RCC 7860 (cell line): ENCODE data around the gene NOLC1.
A peak's percentile ranks its signal among the peaks of the same experiment; 100 is the strongest.
"Not testable (repeated sequence)": the region's sequence is repeated elsewhere in the genome, so short reads cannot be mapped to it uniquely, and the experiment has no call there.

Source experiments
- DNase-seq: peaks from one replicate; pipeline ENCODE4 v3.0.0-alpha.2; 2015; ENCODE audit warnings: low spot score
- FAIRE-seq: peaks from 2 replicates; lab custom pipeline; 2012; peaks lifted over from hg19 to GRCh38; lab: Jason Lieb, UNC

Gene NOLC1

DNA sequence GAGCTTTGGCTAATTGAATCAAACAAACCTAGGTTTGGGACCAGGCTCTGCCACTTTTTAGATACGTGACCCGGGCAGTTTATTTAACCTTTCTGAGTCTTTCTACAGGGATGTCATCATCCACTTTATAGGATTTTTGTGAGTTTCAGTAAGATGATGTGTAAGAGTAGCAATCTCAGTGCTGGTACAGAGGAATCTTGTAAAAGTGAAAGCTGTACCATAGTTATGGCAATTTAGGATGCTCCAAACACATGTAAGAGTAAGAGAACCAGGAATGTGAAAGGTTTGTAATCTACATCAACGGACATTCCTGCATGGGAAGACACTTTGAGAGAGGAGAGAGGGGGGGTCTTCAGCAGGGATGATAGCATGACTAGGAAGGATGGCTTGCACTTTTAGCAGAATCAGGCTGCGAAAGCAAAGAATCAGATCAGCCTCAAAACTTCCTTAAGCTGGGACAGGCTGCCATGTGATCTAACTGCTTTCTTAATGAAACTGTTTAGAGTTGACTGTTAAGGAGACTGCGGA, 968 bp downstream of the NOLC1 start:
- FAIRE-seq = no peak

DNA sequence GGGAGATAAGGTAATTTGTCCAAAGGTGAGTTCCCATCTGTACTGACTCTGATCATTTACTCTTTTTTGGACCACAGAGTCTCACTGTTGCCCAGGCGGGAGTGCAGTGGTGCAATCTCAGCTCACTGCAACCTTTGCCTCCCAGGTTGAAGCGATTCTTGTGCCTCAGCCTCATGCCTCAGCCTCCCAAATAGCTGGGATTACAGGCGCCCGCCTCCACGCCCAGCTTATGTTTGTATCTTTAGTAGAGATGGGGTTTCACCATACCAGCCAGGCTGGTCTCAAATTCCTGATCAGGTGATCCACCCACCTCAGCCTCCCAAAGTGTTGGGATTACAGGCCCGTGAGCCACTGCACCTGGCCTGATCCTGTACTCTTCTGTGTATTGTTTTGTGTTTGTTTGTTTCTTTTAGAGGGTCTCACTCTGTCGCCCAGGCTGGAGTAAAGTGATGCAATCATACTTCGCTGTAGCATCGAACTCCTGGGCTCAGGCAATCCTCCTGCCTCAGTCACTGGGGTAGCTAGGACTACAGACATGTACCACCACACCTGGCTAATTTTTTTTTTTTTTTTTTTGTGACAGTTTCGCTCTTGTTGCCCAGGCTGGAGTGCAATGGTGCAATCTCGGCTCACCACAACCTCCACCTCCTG, 2.4 kb downstream of the NOLC1 start:
- no peak for DNase-seq
- FAIRE-seq = no peak

More for the DNA sequence above, 968 bp downstream of the NOLC1 start:
- DNase-seq = no peak

DNA sequence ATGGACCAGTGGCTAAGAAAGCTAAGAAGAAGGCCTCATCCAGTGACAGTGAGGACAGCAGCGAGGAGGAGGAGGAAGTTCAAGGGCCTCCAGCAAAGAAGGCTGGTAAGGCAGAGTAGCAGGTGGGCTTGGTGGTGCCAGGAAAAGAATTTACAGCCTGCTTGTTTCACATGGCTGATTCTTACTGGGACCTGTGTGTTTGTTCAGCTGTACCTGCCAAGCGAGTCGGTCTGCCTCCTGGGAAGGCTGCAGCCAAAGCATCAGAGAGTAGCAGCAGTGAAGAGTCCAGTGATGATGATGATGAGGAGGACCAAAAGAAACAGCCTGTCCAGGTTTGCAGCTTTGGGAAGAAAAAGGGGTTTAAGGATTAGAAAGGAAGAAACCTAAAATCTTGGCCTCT, 5.0 kb downstream of the NOLC1 start:
- no peak for FAIRE-seq

DNA sequence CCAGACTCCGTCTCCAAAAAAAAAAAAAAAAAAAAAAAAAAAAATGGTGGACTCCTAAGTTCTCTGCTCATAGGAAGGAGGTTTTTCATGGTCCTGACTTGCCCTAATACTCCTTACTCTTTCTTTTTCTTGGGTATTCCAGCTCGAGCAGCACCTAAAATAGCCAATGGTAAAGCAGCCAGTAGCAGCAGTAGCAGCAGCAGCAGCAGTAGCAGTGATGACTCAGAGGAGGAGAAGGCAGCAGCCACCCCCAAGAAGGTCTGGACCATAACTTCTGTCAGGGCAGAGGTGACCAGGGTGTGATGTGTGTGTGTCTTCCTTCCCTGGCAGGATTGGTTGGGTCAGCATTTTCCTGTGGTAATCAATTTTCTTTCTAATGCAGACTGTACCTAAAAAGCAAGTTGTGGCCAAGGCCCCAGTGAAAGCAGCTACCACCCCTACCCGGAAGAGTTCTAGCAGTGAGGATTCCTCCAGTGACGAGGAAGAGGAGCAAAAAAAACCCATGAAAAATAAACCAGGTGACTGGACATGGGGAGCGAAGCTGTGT, 6.9 kb downstream of the NOLC1 start:
- FAIRE-seq (no peak), DNase-seq (peak; percentile 37)

More for the DNA sequence above, 5.0 kb downstream of the NOLC1 start:
- no peak for DNase-seq

DNA sequence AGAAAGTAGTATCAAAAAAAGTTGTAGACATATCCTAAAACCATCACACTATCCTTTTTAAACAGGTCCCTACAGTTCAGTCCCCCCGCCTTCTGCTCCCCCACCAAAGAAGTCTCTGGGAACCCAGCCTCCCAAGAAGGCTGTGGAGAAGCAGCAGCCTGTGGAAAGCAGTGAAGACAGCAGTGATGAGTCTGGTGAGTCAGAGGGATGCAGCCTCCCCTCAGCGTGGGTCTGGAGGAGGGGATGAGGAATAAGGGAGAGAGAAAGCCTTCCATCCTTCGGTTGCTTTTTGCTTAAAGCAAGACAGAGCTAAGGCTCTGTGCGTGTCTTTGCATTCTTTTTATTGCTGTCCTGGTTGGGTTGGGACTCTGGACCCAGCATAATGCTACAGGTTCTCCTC, 7.6 kb downstream of the NOLC1 start:
- DNase-seq = no peak
- FAIRE-seq = no peak

DNA sequence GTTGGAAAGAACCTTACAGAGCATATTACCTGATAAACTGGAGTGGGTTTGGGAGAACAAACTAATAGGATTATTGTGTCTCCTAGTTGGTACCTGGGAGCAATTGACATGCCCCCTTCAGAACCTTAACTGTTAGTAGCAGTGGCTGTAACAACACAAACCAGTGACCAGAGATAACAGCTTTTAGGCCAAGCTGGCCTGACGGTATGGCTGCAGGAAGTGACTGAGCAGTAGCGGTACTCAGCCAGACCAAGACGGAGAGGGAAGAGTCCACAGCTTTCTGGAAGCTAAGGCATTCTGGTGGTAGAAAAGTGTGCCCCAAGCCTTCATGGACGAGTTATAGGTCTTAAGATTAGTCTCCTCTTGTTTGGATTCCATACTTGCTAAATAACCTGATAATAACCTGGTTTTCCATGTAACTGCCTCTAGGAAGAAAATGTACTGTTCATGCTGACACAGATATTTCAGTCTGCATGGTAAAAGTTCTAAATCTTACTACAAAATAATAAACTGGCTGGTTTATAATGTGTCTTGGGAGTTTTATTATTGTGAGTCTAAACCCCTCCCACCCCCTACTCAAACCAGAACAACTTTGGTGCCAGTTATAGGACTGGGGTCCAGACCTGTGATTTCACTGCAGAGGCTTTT, 11.3 kb downstream of the NOLC1 start:
- DNase-seq (no peak), FAIRE-seq (no peak)

DNA sequence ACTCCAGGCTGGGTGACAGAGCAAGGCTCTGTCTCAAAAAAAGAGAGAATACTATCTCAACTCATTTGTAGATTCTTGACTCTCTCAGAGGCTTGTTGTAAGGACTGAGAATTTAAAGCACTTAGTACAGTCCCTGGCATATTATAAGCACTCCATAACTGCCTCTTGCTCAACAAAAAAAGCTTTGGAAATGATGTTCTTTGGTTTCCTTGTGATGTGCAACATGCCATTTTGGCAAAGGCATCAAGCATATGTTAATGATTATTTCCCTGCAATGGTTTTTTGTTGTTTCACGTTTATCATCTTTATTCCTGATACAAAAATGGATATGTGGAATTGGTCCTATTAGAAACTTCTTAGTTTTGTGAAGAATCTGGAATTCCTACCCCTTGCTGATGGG, 15.7 kb downstream of the NOLC1 start:
- FAIRE-seq (no peak), DNase-seq (no peak)

DNA sequence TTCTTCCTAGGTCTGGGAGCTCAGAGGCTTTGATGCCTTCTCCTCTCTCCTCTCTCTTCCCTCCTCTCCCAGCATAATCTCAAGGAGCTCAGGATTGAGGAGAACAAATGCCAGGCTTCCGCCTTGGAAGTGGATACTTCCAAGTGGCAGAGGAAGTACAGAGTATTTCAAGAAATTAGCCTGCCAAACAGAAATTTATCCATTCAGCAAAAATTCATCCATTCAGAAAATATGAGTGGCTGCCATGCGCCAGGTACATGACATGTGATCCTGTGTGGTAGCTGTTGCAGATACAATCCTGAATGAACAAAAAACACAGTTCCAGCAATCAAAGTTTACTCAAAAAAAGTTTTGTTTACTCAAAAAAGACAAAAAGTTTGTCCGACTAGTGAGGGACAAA, 18.4 kb downstream of the NOLC1 start:
- DNase-seq = no peak
- FAIRE-seq = no peak

DNA sequence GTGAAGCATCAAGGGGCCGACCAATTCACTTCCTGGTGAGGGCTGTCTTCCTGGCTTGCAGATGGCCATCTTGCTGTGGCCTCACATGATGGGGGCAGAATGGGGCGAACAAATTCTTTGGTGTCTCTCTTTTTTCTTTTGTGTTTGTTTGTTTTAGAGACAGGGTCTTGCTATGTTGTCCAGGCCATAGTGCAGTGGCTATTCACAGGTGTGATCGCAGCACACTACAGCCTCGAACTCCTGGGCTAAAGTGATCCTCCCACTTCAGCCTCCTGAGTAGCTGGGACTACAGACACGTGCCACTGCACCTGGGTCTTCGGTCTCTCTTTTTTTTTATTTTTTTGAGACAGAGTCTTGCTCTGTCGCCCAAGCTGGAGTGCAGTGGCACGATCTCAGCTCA, 20.1 kb downstream of the NOLC1 start:
- DNase-seq (no peak), FAIRE-seq (no peak)

DNA sequence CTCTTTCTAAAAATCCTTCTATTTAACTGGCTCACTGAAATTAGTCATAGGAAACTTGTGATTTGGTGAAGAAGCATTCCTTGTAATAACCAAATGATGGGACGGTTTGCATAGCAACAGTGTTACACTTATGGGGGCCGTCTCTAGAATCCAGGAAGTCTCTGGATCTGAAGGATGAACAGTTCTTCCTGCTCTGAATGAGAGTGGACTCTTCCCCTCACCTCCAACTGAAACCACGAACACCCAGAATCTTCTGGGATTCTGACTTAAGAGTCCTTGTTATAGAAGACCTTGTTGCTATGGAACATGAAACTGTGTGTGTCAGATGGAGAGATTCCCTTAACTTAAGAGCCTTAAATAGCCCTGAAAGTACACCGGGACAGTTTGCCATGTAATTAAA, 23.2 kb downstream of the NOLC1 start:
- no peak for DNase-seq
- FAIRE-seq = no peak

DNA sequence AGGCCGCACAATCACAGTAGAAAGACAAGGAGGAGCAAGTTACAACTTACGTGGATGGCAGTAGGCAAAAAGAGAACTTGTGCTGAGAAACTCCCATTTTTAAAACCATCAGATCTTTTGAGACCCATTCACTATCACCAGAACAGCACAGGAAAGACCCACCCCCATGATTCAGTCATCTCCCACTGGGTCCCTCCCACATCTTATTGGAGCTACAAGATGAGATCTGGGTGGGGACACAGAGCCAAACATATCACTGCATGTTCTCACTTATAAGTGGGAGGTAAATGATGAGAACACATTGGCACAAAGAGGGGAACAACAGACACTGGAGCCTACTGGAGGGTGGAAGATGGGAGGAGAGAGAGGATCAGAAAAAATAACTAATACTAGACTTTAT, 32.4 kb downstream of the NOLC1 start:
- FAIRE-seq = no peak
- DNase-seq = no peak

DNA sequence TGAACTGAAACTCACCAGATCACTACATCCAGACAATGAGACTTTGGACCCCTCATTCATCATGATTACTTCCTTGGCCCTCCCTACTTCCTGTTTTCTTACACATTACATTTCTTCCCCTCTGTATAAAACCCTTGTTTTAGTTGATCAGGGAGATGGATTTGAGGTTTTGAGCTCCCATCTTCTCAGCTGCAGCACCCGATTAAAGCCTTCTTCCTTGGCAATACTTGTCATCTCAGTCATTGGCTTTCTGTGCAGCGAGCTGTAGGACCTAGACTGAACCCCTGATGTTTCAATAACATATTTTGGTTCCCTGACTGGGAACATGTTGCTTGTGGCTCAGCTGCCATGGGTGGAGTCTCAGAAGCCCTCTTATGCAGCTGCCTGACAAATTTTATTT, 33.1 kb downstream of the NOLC1 start:
- DNase-seq = no peak
- no peak for FAIRE-seq

DNA sequence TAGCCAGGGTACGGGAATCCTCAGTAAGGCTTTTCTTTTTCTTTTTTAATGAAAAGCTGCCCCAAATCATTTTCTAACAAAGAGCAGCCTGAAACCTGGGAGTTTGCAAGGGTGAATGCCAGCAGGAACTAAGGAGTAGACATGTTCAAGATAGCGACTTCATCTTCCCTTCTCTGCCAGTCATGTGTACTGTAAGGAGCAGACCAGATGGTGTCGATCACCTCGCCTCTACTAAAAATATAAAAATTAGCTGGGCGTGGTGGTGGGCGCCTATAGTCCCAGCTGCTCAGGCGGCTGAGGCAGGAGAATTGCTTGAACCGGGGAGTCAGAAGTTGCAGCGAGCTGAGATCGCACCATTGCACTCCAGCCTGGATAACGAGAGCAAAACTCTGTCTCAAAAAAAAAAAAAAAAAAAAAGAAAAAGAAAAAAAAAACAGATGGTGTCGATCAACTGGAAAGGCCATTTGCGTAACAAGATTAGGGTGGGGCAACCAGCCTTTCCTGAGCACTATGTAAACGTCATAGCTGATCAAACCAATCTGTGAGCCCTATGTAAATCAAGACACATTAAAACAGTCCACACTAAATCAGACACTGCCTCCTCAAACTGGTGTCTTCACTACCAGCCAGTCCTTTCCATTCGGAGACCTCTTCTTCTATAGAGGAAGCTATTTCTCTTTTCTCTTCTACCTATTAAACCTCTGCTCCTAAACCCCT, 33.8 kb downstream of the NOLC1 start:
- FAIRE-seq = no peak
- no peak for DNase-seq

DNA sequence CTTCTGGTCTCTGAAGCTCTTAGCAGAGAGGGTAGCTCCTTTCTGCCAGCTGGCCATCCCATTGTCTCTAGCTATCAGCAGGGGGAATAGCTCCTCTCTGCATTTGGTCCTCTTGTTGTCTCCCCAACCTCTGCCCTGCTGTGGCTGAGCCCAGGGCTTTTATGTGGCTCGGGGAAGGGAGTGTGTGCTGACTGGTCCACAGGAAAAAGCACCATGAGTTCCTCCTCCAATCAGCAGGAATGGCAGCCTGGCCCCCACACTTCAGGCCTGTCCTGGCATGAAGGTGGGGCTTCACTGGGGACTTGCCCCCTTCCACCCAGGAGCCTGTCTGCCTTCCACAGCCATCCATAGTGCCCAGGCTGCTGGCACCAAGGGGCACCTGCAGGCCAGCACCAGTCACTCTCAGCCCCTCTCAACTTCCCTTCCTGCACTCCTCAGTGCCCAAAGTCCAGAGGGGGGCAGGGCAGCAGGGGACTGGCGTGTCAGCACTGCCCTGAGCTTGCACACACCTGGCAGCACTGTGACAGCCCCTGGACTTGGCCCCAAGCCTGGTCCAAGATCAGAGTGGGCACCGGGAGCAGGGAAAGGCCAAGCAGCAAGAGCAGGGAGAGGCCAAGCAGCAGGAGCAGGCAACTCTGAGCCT, 36.2 kb downstream of the NOLC1 start:
- FAIRE-seq = no peak
- no peak for DNase-seq

DNA sequence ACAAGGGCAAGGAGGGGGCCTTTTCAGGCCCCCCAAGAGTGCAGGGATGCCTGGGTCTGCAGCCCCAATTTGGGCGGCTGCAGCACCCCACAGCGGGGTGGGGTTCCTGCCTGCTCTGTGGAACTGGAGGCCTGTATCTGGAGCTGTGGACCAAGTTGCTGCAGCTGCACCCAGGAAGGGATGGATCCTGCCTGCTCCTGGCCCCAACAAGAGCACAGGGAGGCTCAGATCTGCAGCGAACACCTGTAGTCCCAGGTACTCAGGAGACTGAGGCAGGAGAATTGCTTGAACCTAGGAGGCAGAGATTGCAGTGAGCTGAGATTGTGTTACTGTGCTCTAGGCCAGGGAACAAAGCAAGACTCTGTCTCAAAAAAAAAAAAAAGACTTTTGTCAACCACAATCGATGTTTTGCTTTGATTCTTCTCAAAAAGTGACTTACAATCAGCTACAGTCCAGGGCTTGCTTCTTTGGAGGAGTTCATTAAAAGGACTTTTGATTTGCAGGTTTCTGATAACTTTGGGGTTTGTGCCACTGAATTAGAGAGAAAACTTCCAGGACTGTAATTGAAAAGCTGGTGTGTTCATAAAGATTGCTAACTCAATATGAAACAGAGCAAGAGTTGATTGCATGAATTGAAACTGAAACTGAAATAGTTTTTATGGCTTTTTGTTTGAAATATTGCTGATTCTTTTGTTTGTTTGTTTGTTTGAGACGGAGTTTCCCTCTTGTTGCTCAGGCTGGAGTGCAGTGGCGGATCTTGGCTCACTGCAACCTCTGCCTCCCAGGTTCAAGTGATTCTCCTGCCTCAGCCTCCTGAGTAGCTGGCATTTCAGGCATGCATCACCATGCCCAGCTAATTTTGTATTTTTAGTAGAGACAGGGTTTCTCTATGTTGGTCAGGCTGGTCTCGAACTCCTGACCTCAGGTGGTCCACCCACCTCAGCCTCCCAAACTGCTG, 37.0 kb downstream of the NOLC1 start:
- FAIRE-seq, DNase-seq: not testable (repeated sequence)

DNA sequence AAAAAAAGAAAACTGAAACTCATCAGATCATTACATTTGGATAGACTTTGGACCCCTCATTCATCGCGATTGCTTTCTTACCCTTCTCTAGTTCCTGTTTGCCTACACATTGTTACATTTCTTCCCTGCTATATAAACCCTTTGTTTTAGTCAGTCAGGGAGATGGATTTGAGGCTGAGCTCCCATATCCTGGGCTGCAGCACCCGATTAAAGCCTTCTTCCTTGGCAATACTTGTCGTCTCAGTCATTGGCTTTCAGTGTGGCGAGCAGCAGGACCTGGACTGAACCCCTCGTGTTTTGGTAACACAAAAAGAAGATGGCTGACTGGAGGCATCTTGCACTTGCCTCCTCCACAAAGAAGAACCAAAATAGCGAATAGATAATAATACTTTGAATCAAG, 39.8 kb downstream of the NOLC1 start:
- FAIRE-seq = no peak

DNA sequence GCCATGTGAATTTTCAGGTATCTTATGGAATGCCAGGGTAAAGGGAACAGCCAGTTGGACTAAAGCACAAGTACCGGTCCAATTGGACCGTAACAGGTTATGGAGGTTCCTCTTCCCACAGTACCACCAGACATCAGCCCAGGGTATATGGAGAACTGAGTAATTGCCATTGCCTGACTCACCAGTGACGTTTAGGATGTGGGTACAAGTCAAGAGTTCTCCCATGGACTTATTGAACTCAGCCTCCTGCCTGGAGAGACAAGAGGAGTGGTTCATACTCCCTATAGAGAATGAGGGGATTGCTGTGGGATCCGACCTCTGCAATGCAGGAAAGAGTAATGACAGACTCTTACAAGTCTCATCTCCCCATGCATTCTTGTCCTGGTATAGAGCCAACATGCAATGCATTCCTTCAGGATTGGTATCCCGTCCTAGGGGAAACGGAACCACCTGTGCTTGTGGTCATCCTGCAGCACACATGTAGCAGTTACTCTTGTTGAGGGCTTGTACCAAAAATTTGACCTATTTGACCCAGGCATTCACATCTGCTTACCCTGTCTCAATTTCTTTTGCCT, 43.2 kb downstream of the NOLC1 start:
- FAIRE-seq = no peak
- no peak for DNase-seq

More for the DNA sequence above, 39.8 kb downstream of the NOLC1 start:
- no peak for DNase-seq

DNA sequence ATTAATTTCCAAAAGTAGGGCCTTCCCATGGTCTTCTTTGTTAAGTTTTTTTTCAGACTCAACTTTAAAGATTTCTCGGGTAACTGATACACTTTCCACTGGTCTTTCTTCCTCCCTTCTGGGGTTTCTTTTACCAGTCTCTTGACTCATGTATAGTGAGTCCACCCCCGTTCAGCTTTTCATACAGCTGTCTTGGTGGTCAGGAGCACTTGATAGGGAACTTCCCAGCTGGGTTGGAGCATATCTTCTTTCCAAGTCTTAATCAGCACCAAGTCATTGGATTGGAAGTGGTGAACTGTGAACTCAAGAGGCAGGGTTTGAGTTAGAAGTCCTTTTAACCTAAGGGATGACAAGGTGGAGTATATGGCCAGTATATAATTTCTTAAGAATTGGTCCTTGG, 44.7 kb downstream of the NOLC1 start:
- FAIRE-seq (no peak), DNase-seq (no peak)

DNA sequence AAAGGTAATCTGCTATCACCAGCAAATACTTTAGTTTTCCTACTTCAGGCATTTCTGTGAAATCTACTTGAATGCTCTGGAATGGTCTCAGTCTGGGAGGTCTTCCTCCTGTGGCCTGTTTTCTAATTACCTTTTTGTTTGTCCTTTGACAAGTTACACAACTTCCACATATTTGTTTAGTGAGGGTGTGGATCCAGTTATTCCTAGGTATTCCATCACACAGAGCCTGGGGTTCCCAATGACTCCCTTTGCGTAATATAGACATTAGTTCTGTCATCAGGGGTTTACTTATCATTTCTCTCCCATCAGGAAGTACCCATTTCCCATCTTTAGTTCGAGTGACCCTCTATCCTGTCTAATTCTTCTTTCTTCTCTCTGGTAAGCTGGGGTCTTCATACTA, 45.8 kb downstream of the NOLC1 start:
- FAIRE-seq (no peak), DNase-seq (no peak)
